IPS-NIHi7 (cell line): Measurements from ENCODE around the gene HNRNPH2.

Experiments used
- DNase-seq: peaks from one replicate; pipeline ENCODE4 v3.0.0; 2012; ENCODE audit warnings: mixed read lengths; ENCODE audit errors: extremely low spot score

HNRNPH2 gene

DNA sequence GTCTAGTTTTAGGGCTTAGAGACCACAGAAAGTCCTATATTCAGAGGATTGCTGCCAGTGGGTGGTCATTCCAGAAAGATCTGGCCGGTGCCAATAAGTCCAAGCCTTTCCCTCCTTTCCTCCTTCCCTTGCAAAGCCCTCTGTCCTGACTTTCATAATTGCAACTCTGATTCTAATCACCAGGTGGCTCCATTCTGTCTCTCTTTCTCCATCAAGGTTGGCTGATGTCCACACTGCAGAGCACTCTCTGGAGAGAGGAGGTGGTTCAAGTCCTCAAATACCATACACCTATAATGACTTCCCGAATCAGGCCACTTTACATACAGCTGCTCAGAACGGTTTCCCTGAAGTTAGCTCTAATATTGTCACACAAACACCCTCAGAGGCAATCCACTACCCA is 54.9 kb downstream of the HNRNPH2 start:
- DNase-seq: peak; percentile 32
